Naive thymus-derived CD4-positive, alpha-beta T cell (primary cell): ENCODE measurements around the gene PTOV1. TPM values are rescaled to one million over a fixed set of nuclear protein-coding genes. Genes with fewer than 3 reads are reported as not detected.
A peak's percentile ranks its signal among the peaks of the same experiment; 100 is the strongest.

ENCODE experiments used
- ATAC-seq: fragments of 150-1000 bp; cut with Tn5 transposase; 2 replicates; pipeline ENCODE4 v1.10.0; 2021; ENCODE audit warnings: mild to moderate bottlenecking, moderate library complexity
- CTCF ChIA-PET: fragments of 350-600 bp; sonication (Branson Sonifier 250); formaldehyde crosslinking; loops from one replicate; lab custom pipeline; 2021; ENCODE audit warnings: antibody characterized with exemption; lab: Charles Lee
- POLR2A ChIA-PET: fragments of 350-600 bp; sonication (Branson Sonifier 250); formaldehyde crosslinking; loops from one replicate; lab custom pipeline; 2021; ENCODE audit warnings: antibody characterized with exemption, inconsistent platforms; lab: Charles Lee
- DNase-seq, 9 donors: peaks; one replicate each; pipeline versions ENCODE4 v3.0.0 to v3.0.0-alpha.2; 2020 to 2022; ENCODE audit warnings: mixed read lengths in 1 of 9
- H3K27ac ChIP-seq: one replicate; pipeline ENCODE4 v1.7.0; 2013; ENCODE audit warnings: mild to moderate bottlenecking, low read depth, low read length, moderate library complexity
- H3K27me3 ChIP-seq, 2 donors: one replicate each; pipeline ENCODE4 v1.7.0; 2013; ENCODE audit warnings: low read length in 2 of 2, mild to moderate bottlenecking in 2 of 2, moderate library complexity in 2 of 2; ENCODE audit not compliant: control insufficient read depth in 2 of 2, insufficient read depth in 2 of 2
- H3K36me3 ChIP-seq, 3 experiments: 1 replicate in 2 of 3; 2 replicates in 1 of 3; pipeline ENCODE4 v1.7.0; 2013; ENCODE audit warnings: low read length in 3 of 3, mild to moderate bottlenecking in 3 of 3, moderate library complexity in 1 of 3; ENCODE audit not compliant: insufficient read depth in 3 of 3, control insufficient read depth in 2 of 3
- H3K4me1 ChIP-seq, 2 donors: one replicate each; pipeline ENCODE4 v1.7.0; 2013; ENCODE audit warnings: low read length in 2 of 2, mild to moderate bottlenecking in 2 of 2, moderate library complexity in 1 of 2; ENCODE audit not compliant: control insufficient read depth in 2 of 2, insufficient read depth in 2 of 2
- H3K4me3 ChIP-seq: 2 replicates; pipeline ENCODE4 v1.7.0; 2013; ENCODE audit warnings: mild to moderate bottlenecking, low read length
- H3K9me3 ChIP-seq, 3 experiments: 1 replicate in 2 of 3; 2 replicates in 1 of 3; pipeline ENCODE4 v1.7.0; 2013; ENCODE audit warnings: low read length in 3 of 3; ENCODE audit not compliant: control insufficient read depth in 2 of 3
- H3K27ac Mint-ChIP-seq, 9 donors: one replicate each; pipeline ENCODE4 v1.8.0; 2020 to 2022; ENCODE audit warnings: mixed read lengths in 9 of 9, mild to moderate bottlenecking in 8 of 9, moderate library complexity in 5 of 9, inconsistent platforms in 2 of 9
- H3K27me3 Mint-ChIP-seq, 5 donors: one replicate each; pipeline ENCODE4 v1.8.0; 2021 to 2022; ENCODE audit warnings: mixed read lengths in 5 of 5, mild to moderate bottlenecking in 1 of 5
- H3K36me3 Mint-ChIP-seq, 5 donors: one replicate each; pipeline ENCODE4 v1.8.0; 2020 to 2022; ENCODE audit warnings: mixed read lengths in 5 of 5, mild to moderate bottlenecking in 3 of 5, inconsistent platforms in 1 of 5
- H3K4me1 Mint-ChIP-seq, 7 donors: one replicate each; pipeline ENCODE4 v1.8.0; 2020 to 2022; ENCODE audit warnings: mixed read lengths in 7 of 7, mild to moderate bottlenecking in 3 of 7, inconsistent platforms in 1 of 7
- H3K4me3 Mint-ChIP-seq, 10 donors: one replicate each; pipeline ENCODE4 v1.8.0; 2020 to 2022; ENCODE audit warnings: mild to moderate bottlenecking in 10 of 10, mixed read lengths in 10 of 10, moderate library complexity in 6 of 10, inconsistent platforms in 2 of 10
- H3K9me3 Mint-ChIP-seq, 11 donors: one replicate each; pipeline ENCODE4 v1.8.0; 2020 to 2022; ENCODE audit warnings: mixed read lengths in 11 of 11, mild to moderate bottlenecking in 4 of 11, inconsistent platforms in 1 of 11, moderate library complexity in 1 of 11
- intact Hi-C, 2 donors: fragments of 100-400 bp; cut with micrococcal nuclease; formaldehyde crosslinking; loops; one replicate each; pipeline ENCODE4 v1.15.1; 2023
- polyA plus RNA-seq, 2 donors: library from polyadenylated mRNA; unstranded; fragments of 300-500 nt; fragmentation: Illumina TruSeq; gene quantifications; one replicate each; pipeline ENCODE4 v1.2.3, GENCODE V29; 2021
- total RNA-seq, 6 experiments: library from RNA in 5 of 6; stranded (reverse) in 5 of 6; gene quantifications; 1 replicate in 5 of 6; 2 replicates in 1 of 6; pipeline ENCODE4 v1.2.3 and lab custom pipeline; 2021 to 2026

Gene PTOV1
- total and polyA plus RNA-seq, 7 experiments from 2014 or later: 49.0 to 170 (median 150) TPM

DNA sequence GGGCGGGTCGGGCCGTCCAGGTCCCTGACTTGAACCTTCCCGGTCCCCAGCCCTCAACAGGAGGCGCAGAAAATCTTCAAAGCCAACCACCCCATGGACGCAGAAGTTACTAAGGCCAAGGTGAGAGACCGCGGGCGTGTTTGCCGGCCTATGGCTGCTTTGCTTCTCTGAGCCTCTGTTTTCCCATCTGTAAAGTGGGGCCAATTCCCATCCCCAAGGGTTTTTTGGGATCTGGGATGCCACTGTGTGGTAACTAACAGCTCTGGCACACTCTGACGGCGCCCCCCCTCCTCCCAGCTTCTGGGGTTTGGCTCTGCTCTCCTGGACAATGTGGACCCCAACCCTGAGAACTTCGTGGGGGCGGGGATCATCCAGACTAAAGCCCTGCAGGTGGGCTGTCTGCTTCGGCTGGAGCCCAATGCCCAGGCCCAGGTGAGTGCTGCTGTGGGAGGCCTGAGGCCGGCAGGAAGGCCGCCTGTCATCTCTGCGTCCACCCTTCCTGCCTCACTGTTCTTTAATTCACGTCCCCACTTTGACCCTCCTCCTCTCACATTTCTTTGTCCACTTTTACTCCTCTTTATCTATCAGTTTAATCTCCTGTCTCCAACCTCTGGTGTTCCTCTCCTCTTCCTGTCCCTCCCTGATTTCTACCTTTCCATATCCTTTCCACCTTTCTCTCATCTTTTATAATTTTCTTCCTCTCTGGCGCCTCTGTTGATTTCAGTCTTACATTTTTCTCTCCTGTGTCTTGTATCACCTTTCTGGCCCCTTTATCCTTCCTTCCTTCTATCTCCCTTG lies 44.9 kb upstream of the PTOV1 start:
- DNase-seq (no peak), ATAC-seq (no peak)
- Mint-ChIP-seq H3K36me3 (peaks cover 0 to 17% (median 10%) of the 10 kb centered on the region in 5 donors), H3K4me3 (peak overlapping the region in 2 of 10 donors; percentile 3 to 29), H3K9me3 (no peaks in the 10 kb centered on the region), H3K27me3 (no peaks in the 10 kb centered on the region), H3K27ac (peak overlapping the region; percentile 14 to 87 (median 61)), H3K4me1 (peaks cover 8 to 23% (median 15%) of the 10 kb centered on the region in 7 donors)
- no peaks in the 10 kb centered on the region for H3K9me3 ChIP-seq
- H3K36me3 ChIP-seq: peaks cover 0 to 31% (median 2%) of the 10 kb centered on the region in 3 experiments
- CTCF ChIA-PET: no interaction called here
- POLR2A ChIA-PET: no interaction called here
- peaks cover 5 to 8% of the 10 kb centered on the region in 2 donors for H3K4me1 ChIP-seq
- H3K27me3 ChIP-seq: no peaks in the 10 kb centered on the region
- H3K4me3 ChIP-seq: no peak overlapping the region
- H3K27ac ChIP-seq: peak overlapping the region; percentile 35
- intact Hi-C loops: no loop called here

- no peak overlapping the region for H3K4me3 ChIP-seq
- H3K4me1 Mint-ChIP-seq: peaks cover 8 to 23% (median 15%) of the 10 kb centered on the region in 7 donors
- H3K27ac Mint-ChIP-seq: peak overlapping the region in 7 of 9 donors; percentile 14 to 87 (median 52)
- POLR2A ChIA-PET: interaction anchor here (1.2 kb wide), 1 partner anchor 39 kb away, joined by 3 read pairs; the partner anchor contains the start of gene AP2A1
- no peaks in the 10 kb centered on the region for H3K9me3 ChIP-seq
- DNase-seq (no peak), ATAC-seq (no peak)
- H3K4me1 ChIP-seq: peaks cover 5 to 8% of the 10 kb centered on the region in 2 donors
- intact Hi-C loops: no loop called here
- peaks cover 0 to 27% (median 0%) of the 10 kb centered on the region in 3 experiments for H3K36me3 ChIP-seq
- no peaks in the 10 kb centered on the region for H3K27me3 ChIP-seq
- no peaks in the 10 kb centered on the region for H3K9me3 Mint-ChIP-seq
- H3K27ac ChIP-seq: peak overlapping the region; percentile 35
- peaks cover 0 to 15% (median 10%) of the 10 kb centered on the region in 5 donors for H3K36me3 Mint-ChIP-seq
- no peaks in the 10 kb centered on the region for H3K27me3 Mint-ChIP-seq
- CTCF ChIA-PET: interaction anchor here (0.5 kb wide), 1 partner anchor 303 kb away, joined by 3 read pairs; no protein-coding TSS in a partner anchor
- H3K4me3 Mint-ChIP-seq: peak overlapping the region in 1 of 10 donors; percentile 3
Observed at GRCh38 chr19:49806620-49806959, 44.4 kb upstream of the PTOV1 start.

DNA sequence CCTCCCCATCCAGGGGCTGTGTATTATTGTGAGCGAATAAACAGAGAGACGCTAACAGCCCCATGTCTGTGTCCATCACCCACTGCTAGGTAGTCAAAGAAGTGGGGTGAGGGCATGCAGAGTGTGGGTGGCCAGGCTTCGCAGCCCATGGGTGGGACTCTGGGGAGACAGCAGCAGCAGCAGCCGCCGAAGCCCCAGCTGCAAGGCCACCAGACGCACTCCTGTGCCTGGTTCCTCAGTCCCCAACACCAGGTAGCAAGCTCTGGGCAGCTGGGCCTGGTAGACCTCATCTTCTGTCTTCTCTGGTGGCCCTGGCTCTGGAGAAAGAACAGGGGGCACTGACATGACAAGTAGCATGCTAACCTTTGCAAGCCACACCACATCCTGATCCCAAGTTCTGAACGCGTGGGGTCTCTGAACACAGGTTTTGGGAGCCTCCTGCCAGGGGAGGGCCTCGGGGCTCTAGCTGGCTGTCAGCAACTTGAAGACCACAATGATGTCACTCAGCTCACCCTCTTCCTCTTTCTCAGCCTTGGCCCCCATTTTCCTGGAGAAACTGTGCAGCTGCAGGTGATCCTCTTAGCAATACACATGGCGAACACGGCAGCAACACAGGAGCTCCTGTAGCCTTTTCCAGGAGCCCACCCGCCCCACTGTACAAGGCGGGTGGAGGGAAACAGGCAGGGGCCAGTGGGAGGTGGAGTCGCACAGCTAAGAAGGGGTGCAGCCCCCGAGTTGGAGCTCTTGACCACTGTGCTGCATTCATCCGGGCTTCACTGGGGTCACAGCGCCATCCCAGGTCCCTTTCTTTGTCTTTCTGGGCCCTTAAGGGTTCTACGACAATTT lies 43.7 kb upstream of the PTOV1 start:
- Mint-ChIP-seq H3K36me3 (peaks cover 0 to 14% (median 10%) of the 10 kb centered on the region in 5 donors), H3K4me1 (peaks cover 12 to 27% (median 15%) of the 10 kb centered on the region in 7 donors), H3K27me3 (no peaks in the 10 kb centered on the region), H3K4me3 (peak overlapping the region in 3 of 10 donors; percentile 25 to 70 (median 51)), H3K27ac (peak overlapping the region in 6 of 9 donors; percentile 46 to 93 (median 72)), H3K9me3 (no peaks in the 10 kb centered on the region)
- no peak for ATAC-seq
- ChIA-PET POLR2A (interaction anchor here (1.1 to 1.2 kb wide), 2 partner anchors 11 to 40 kb away, joined by 3 read pairs; partner anchors contain the start of genes AP2A1 and MED25), CTCF (interaction anchor here (0.5 kb wide), 1 partner anchor 304 kb away, joined by 3 read pairs; no protein-coding TSS in a partner anchor)
- no peak for DNase-seq
- H3K4me1 ChIP-seq: peaks cover 5 to 9% of the 10 kb centered on the region in 2 donors
- H3K27ac ChIP-seq: peak overlapping the region; percentile 73
- intact Hi-C loops: no loop called here
- H3K4me3 ChIP-seq: no peak overlapping the region
- H3K36me3 ChIP-seq: peaks cover 0 to 20% (median 0%) of the 10 kb centered on the region in 3 experiments
- H3K27me3 ChIP-seq: no peaks in the 10 kb centered on the region
- H3K9me3 ChIP-seq: no peaks in the 10 kb centered on the region

DNA sequence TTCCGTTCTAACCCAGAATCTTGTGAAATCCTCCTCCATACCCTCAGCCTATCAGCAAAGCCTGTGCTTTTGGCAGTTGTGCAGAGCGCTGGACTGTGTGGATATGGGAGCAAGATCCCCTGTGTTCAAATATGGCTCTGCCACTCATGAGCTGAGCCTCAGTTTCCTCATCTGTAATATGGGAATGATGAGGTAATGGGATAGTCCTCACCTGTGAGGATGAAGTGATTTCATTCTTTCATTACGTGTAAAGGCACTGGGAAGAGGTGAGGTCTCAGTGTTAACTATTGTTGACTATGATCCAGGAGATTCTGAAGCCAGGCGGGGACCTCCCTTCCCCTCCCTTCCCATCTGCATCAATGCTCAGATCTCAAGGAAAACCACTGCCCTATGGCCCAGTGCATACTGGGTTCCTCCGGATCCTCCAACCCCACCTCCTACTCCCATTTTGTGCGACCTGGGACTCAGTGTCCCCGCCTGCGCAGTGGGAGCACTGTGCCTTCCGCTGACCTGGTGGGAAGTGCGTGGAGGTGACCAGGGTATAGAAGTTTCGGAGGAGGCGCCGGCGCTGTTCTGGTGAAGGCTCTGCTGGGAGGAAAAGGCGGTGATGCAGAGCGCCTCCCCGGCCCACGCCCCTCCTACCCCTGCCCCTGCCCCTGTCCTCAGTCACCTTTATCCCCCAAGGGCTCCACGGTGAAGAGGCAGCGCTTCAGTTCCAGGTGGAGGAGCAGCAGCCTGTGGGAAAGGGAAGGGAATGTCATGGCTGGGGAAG lies 42.9 kb upstream of the PTOV1 start:
- Mint-ChIP-seq H3K4me3 (peak overlapping the region; percentile 23 to 96 (median 90)), H3K36me3 (peaks cover 0 to 13% (median 10%) of the 10 kb centered on the region in 5 donors), H3K9me3 (no peaks in the 10 kb centered on the region), H3K27ac (peak overlapping the region; percentile 11 to 93 (median 84)), H3K4me1 (peaks cover 14 to 35% (median 22%) of the 10 kb centered on the region in 7 donors), H3K27me3 (no peaks in the 10 kb centered on the region)
- POLR2A ChIA-PET: interaction anchor here (1.1 to 2.0 kb wide), 4 partner anchors 10 to 90 kb away, joined by 3 to 11 read pairs (median 4); partner anchors contain the start of genes AKT1S1, AP2A1, MED25 and TBC1D17
- no peaks in the 10 kb centered on the region for H3K9me3 ChIP-seq
- peak overlapping the region; percentile 73 for H3K27ac ChIP-seq
- H3K4me1 ChIP-seq: peaks cover 11 to 16% of the 10 kb centered on the region in 2 donors
- H3K36me3 ChIP-seq: peaks cover 0 to 12% (median 0%) of the 10 kb centered on the region in 3 experiments
- DNase-seq: no peak
- no peak for ATAC-seq
- no peaks in the 10 kb centered on the region for H3K27me3 ChIP-seq
- CTCF ChIA-PET: no interaction called here
- intact Hi-C loops: loop anchor here in 1 of 2 donors (1.0 to 2.0 kb wide), 3 partner anchors 42 to 165 kb away; partner anchors contain the start of gene SCAF1
- no peak overlapping the region for H3K4me3 ChIP-seq

- Histone ChIP-seq H3K4me3 (peak overlapping the region; percentile 71), H3K4me1 (peaks cover 11 to 16% of the 10 kb centered on the region in 2 donors), H3K27me3 (no peaks in the 10 kb centered on the region), H3K36me3 (peaks cover 0 to 6% (median 0%) of the 10 kb centered on the region in 3 experiments), H3K9me3 (no peaks in the 10 kb centered on the region), H3K27ac (peak overlapping the region; percentile 73)
- intact Hi-C loops: loop anchor here in 1 of 2 donors (1.0 to 2.0 kb wide), 4 partner anchors 9 to 166 kb away; partner anchors contain the start of gene SCAF1
- Mint-ChIP-seq H3K4me3 (peak overlapping the region; percentile 85 to 96 (median 90)), H3K9me3 (no peaks in the 10 kb centered on the region), H3K27me3 (no peaks in the 10 kb centered on the region), H3K36me3 (peaks cover 0 to 9% (median 6%) of the 10 kb centered on the region in 5 donors), H3K4me1 (peaks cover 20 to 39% (median 28%) of the 10 kb centered on the region in 7 donors), H3K27ac (peak overlapping the region; percentile 66 to 94 (median 84))
- DNase-seq (peak; percentile 69 to 92 (median 83)), ATAC-seq (peak; percentile 76)
- CTCF ChIA-PET: no interaction called here
- POLR2A ChIA-PET: interaction anchor here (1.5 to 2.1 kb wide), 3 partner anchors 10 to 91 kb away, joined by 4 to 11 read pairs (median 8); partner anchors contain the start of genes AKT1S1, MED25 and TBC1D17
Observed at GRCh38 chr19:49808711-49809159, 42.2 kb upstream of the PTOV1 start.
